HUES48 (cell line): ENCODE data around the gene CDC5L.
"Not testable (repeated sequence)": the region's sequence is repeated elsewhere in the genome, so short reads cannot be mapped to it uniquely, and the experiment has no call there.

ENCODE experiments used
- H3K27ac ChIP-seq: one replicate; pipeline ENCODE4 v1.7.0; 2013; ENCODE audit warnings: low read depth, low read length, inconsistent platforms
- H3K27me3 ChIP-seq: 2 replicates; pipeline ENCODE4 v1.6.1; 2013; ENCODE audit warnings: mild to moderate bottlenecking, low read length; ENCODE audit not compliant: control insufficient read depth, insufficient read depth
- H3K36me3 ChIP-seq: 2 replicates; pipeline ENCODE4 v1.6.1; 2013; ENCODE audit warnings: low read length; ENCODE audit not compliant: control insufficient read depth, insufficient read depth
- H3K4me1 ChIP-seq: 2 replicates; pipeline ENCODE4 v1.6.1; 2013; ENCODE audit warnings: mild to moderate bottlenecking, low read length; ENCODE audit not compliant: control insufficient read depth, insufficient read depth
- H3K4me3 ChIP-seq: 2 replicates; pipeline ENCODE4 v1.5.1; 2013; ENCODE audit warnings: mild to moderate bottlenecking, low read depth, low read length
- H3K9ac ChIP-seq: 2 replicates; pipeline ENCODE4 v1.6.1; 2013; ENCODE audit warnings: mild to moderate bottlenecking, low read depth, low read length, moderate library complexity
- H3K9me3 ChIP-seq: 2 replicates; pipeline ENCODE4 v1.6.1; 2013; ENCODE audit warnings: low read length; ENCODE audit not compliant: control insufficient read depth, insufficient read depth

CDC5L gene

GRCh38 chr6:44350650-44350994 is 36.9 kb upstream of the CDC5L start:
- H3K9me3 ChIP-seq, H3K9ac ChIP-seq, H3K4me3 ChIP-seq, H3K27me3 ChIP-seq, H3K27ac ChIP-seq, H3K36me3 ChIP-seq: not testable (repeated sequence)
- H3K4me1 ChIP-seq: peaks cover 12% of the 10 kb centered on the region

GRCh38 chr6:44352259-44352658 is 35.2 kb upstream of the CDC5L start:
- Histone ChIP-seq H3K9me3 (no peaks in the 10 kb centered on the region), H3K4me1 (peaks cover 12% of the 10 kb centered on the region), H3K27me3 (no peaks in the 10 kb centered on the region)

GRCh38 chr6:44353336-44353735 is 34.2 kb upstream of the CDC5L start:
- no peaks in the 10 kb centered on the region for H3K27me3 ChIP-seq
- no peak overlapping the region for H3K4me3 ChIP-seq
- H3K4me1 ChIP-seq: peaks cover 12% of the 10 kb centered on the region
- no peaks in the 10 kb centered on the region for H3K9me3 ChIP-seq
- no peak overlapping the region for H3K27ac ChIP-seq
- no peak overlapping the region for H3K9ac ChIP-seq
- H3K36me3 ChIP-seq: no peaks in the 10 kb centered on the region

More at GRCh38 chr6:44352259-44352658, 35.2 kb upstream of the CDC5L start:
- H3K4me3 ChIP-seq: no peak overlapping the region
- H3K36me3 ChIP-seq: no peaks in the 10 kb centered on the region
- no peak overlapping the region for H3K9ac ChIP-seq
- H3K27ac ChIP-seq: no peak overlapping the region

- no peaks in the 10 kb centered on the region for H3K27me3 ChIP-seq
- no peak overlapping the region for H3K4me3 ChIP-seq
- H3K27ac ChIP-seq: no peak overlapping the region
- H3K9ac ChIP-seq: no peak overlapping the region
- H3K4me1 ChIP-seq: peaks cover under 1% of the 10 kb centered on the region; the same call in 1 of the 2 replicates
- no peaks in the 10 kb centered on the region for H3K9me3 ChIP-seq
- no peaks in the 10 kb centered on the region for H3K36me3 ChIP-seq
Observed at GRCh38 chr6:44355640-44356039, 31.9 kb upstream of the CDC5L start.

GRCh38 chr6:44356487-44356886 is 31.0 kb upstream of the CDC5L start:
- Histone ChIP-seq H3K36me3 (no peaks in the 10 kb centered on the region), H3K9me3 (no peaks in the 10 kb centered on the region), H3K4me1 (no peaks in the 10 kb centered on the region), H3K9ac (no peak overlapping the region), H3K27me3 (no peaks in the 10 kb centered on the region), H3K4me3 (no peak overlapping the region), H3K27ac (no peak overlapping the region)

- Histone ChIP-seq H3K27me3 (no peaks in the 10 kb centered on the region), H3K9me3 (no peaks in the 10 kb centered on the region), H3K9ac (no peak overlapping the region), H3K36me3 (no peaks in the 10 kb centered on the region), H3K4me1 (no peaks in the 10 kb centered on the region), H3K27ac (no peak overlapping the region), H3K4me3 (no peak overlapping the region)
Observed at GRCh38 chr6:44359973-44360372, 27.5 kb upstream of the CDC5L start.

GRCh38 chr6:44361947-44362346 is 25.6 kb upstream of the CDC5L start:
- no peak overlapping the region for H3K27ac ChIP-seq
- H3K4me3 ChIP-seq: no peak overlapping the region
- no peaks in the 10 kb centered on the region for H3K27me3 ChIP-seq
- no peak overlapping the region for H3K9ac ChIP-seq
- H3K9me3 ChIP-seq: no peaks in the 10 kb centered on the region
- H3K4me1 ChIP-seq: no peaks in the 10 kb centered on the region
- no peaks in the 10 kb centered on the region for H3K36me3 ChIP-seq

- H3K4me3 ChIP-seq: no peak overlapping the region
- H3K9ac ChIP-seq: no peak overlapping the region
- no peaks in the 10 kb centered on the region for H3K27me3 ChIP-seq
- H3K36me3 ChIP-seq: no peaks in the 10 kb centered on the region
- H3K27ac ChIP-seq: no peak overlapping the region
- no peaks in the 10 kb centered on the region for H3K4me1 ChIP-seq
- no peaks in the 10 kb centered on the region for H3K9me3 ChIP-seq
Observed at GRCh38 chr6:44363377-44363926, 24.1 kb upstream of the CDC5L start.

- Histone ChIP-seq H3K9ac (no peak overlapping the region), H3K9me3 (no peaks in the 10 kb centered on the region), H3K4me1 (no peaks in the 10 kb centered on the region), H3K27ac (no peak overlapping the region), H3K27me3 (no peaks in the 10 kb centered on the region), H3K4me3 (no peak overlapping the region), H3K36me3 (no peaks in the 10 kb centered on the region)
Observed at GRCh38 chr6:44366781-44367180, 20.7 kb upstream of the CDC5L start.

GRCh38 chr6:44367681-44368080 is 19.8 kb upstream of the CDC5L start:
- Histone ChIP-seq H3K36me3 (no peaks in the 10 kb centered on the region), H3K27me3 (no peaks in the 10 kb centered on the region), H3K27ac (no peak overlapping the region), H3K4me1 (no peaks in the 10 kb centered on the region), H3K4me3 (no peak overlapping the region), H3K9me3 (no peaks in the 10 kb centered on the region), H3K9ac (no peak overlapping the region)

- Histone ChIP-seq H3K9me3 (no peaks in the 10 kb centered on the region), H3K4me1 (no peaks in the 10 kb centered on the region), H3K9ac (no peak overlapping the region), H3K27ac (no peak overlapping the region), H3K36me3 (no peaks in the 10 kb centered on the region), H3K27me3 (no peaks in the 10 kb centered on the region), H3K4me3 (no peak overlapping the region)
Observed at GRCh38 chr6:44373051-44373450, 14.5 kb upstream of the CDC5L start.

GRCh38 chr6:44373787-44374186 is 13.7 kb upstream of the CDC5L start:
- Histone ChIP-seq H3K4me1 (no peaks in the 10 kb centered on the region), H3K9me3 (no peaks in the 10 kb centered on the region), H3K36me3 (no peaks in the 10 kb centered on the region), H3K9ac (no peak overlapping the region), H3K4me3 (no peak overlapping the region), H3K27ac (no peak overlapping the region), H3K27me3 (no peaks in the 10 kb centered on the region)
